Breast epithelium (tissue), 4 donors: Measurements from ENCODE around the gene FOXA1. TPM values are rescaled to one million over a fixed set of nuclear protein-coding genes. Genes with fewer than 3 reads are reported as not detected.
A peak's percentile ranks its signal among the peaks of the same experiment; 100 is the strongest.
"Not testable (repeated sequence)": the region's sequence is repeated elsewhere in the genome, so short reads cannot be mapped to it uniquely, and the experiment has no call there.

ENCODE experiments used
- DNase-seq, 2 donors: peaks; one replicate each; pipeline ENCODE4 v3.0.0-alpha.2; 2019; ENCODE audit warnings: low spot score in 2 of 2
- H3K27ac ChIP-seq, 2 donors: fragments of 200-600 bp; sonication (generic) in 1 of 2; one replicate each; pipeline ENCODE4 v1.5.1; 2016 to 2019; ENCODE audit warnings: mild to moderate bottlenecking in 1 of 2
- H3K27me3 ChIP-seq, 2 donors: fragments of 200-600 bp; sonication (generic) in 1 of 2; one replicate each; pipeline versions ENCODE4 v1.5.1 to v1.6.0; 2017 to 2019; ENCODE audit warnings: control low read depth in 1 of 2, mild to moderate bottlenecking in 1 of 2
- H3K36me3 ChIP-seq: fragments of 200-600 bp; one replicate; pipeline ENCODE4 v1.5.1; 2019
- H3K4me1 ChIP-seq, 2 donors: fragments of 200-600 bp; sonication (generic); one replicate each; pipeline ENCODE4 v1.5.1; 2016 to 2019; ENCODE audit warnings: control low read depth in 1 of 2
- H3K4me3 ChIP-seq, 3 donors: fragments of 200-600 bp; sonication (generic); 1 replicate in 2 of 3; 2 replicates in 1 of 3; pipeline ENCODE4 v1.5.1; 2016 to 2019; ENCODE audit warnings: mild to moderate bottlenecking in 3 of 3, moderate library complexity in 2 of 3
- H3K9me3 ChIP-seq, 2 donors: fragments of 200-600 bp; sonication (generic) in 1 of 2; one replicate each; pipeline ENCODE4 v1.5.1; 2016 to 2019; ENCODE audit warnings: control low read depth in 1 of 2
- CTCF ChIP-seq, 3 donors: fragments of 450-650 bp; IDR thresholded peaks; one replicate each; pipeline ENCODE4 v1.5.1; 2016 to 2017; ENCODE audit warnings: antibody characterized with exemption in 3 of 3, mild to moderate bottlenecking in 3 of 3, moderate library complexity in 3 of 3
- POLR2A ChIP-seq: fragments of 450-650 bp; IDR thresholded peaks from one replicate; pipeline ENCODE4 v1.6.1; 2016; ENCODE audit warnings: antibody characterized with exemption, mild to moderate bottlenecking, moderate library complexity
- POLR2AphosphoS5 ChIP-seq, 3 donors: sonication (generic); formaldehyde crosslinking; IDR thresholded peaks; one replicate each; pipeline ENCODE4 v1.6.1; 2017; ENCODE audit warnings: antibody characterized with exemption in 3 of 3
- intact Hi-C: fragments of 100-400 bp; cut with DNase I; formaldehyde crosslinking; loops from one replicate; pipeline ENCODE4 v1.15.1; 2023; ENCODE audit warnings: low total_unique reads
- total RNA-seq, 3 donors: library from RNA; depleted of rRNA; stranded (reverse); fragments of >200 nt; gene quantifications; one replicate each; pipeline ENCODE4 v1.1.0, GENCODE V29; 2016

The FOXA1 gene
- total RNA-seq, 3 donors from 2014 or later, result 0.32 to 80.6 (median 74.4) TPM

- Histone ChIP-seq H3K36me3 (no peaks in the 10 kb centered on the region), H3K27ac (peak overlapping the region; percentile 55 to 60), H3K4me3 (no peak overlapping the region), H3K4me1 (no peaks in the 10 kb centered on the region), H3K27me3 (no peaks in the 10 kb centered on the region), H3K9me3 (no peaks in the 10 kb centered on the region)
- peak in 1 of 3 donors; percentile 28 for TF ChIP-seq POLR2AphosphoS5 (IDR thresholded peaks at IDR 0.05)
- TF ChIP-seq POLR2A, result no peak
- DNase-seq, result no peak
- intact Hi-C loops, result no loop called here
These were observed 28.2 kb downstream of the FOXA1 start for GRCh38 chr14:37566811-37567371.

GRCh38 chr14:37565550-37565949 is 29.5 kb downstream of the FOXA1 start:
- intact Hi-C loops, result no loop called here
- no peak for TF ChIP-seq POLR2AphosphoS5 (IDR thresholded peaks at IDR 0.05)
- no peak for TF ChIP-seq CTCF (IDR thresholded peaks at IDR 0.05)
- no peak for TF ChIP-seq POLR2A

GRCh38 chr14:37563189-37563588 is 31.9 kb downstream of the FOXA1 start:
- Histone ChIP-seq H3K36me3 (no peaks in the 10 kb centered on the region), H3K4me3 (no peak overlapping the region), H3K27me3 (no peaks in the 10 kb centered on the region), H3K9me3 (no peaks in the 10 kb centered on the region), H3K27ac (no peak overlapping the region), H3K4me1 (no peaks in the 10 kb centered on the region)
- intact Hi-C loops, result no loop called here
- DNase-seq, result no peak
- TF ChIP-seq POLR2AphosphoS5 (IDR thresholded peaks at IDR 0.05) (no peak), CTCF (IDR thresholded peaks at IDR 0.05) (no peak), POLR2A (no peak)

More at GRCh38 chr14:37565550-37565949, 29.5 kb downstream of the FOXA1 start:
- Histone ChIP-seq H3K4me1 (no peaks in the 10 kb centered on the region), H3K9me3 (no peaks in the 10 kb centered on the region), H3K27ac (peak overlapping the region in 1 of 2 donors; percentile 30), H3K27me3 (no peaks in the 10 kb centered on the region), H3K36me3 (no peaks in the 10 kb centered on the region), H3K4me3 (no peak overlapping the region)
- no peak for DNase-seq

- intact Hi-C loops, result no loop called here
- TF ChIP-seq CTCF (IDR thresholded peaks at IDR 0.05), result no peak
- TF ChIP-seq POLR2A, result no peak
- no peak for TF ChIP-seq POLR2AphosphoS5 (IDR thresholded peaks at IDR 0.05)
- no peaks in the 10 kb centered on the region for H3K27me3 ChIP-seq
- no peak for DNase-seq
- no peaks in the 10 kb centered on the region for H3K4me1 ChIP-seq
- no peaks in the 10 kb centered on the region for H3K36me3 ChIP-seq
- H3K9me3 ChIP-seq, result no peaks in the 10 kb centered on the region
- no peak overlapping the region for H3K4me3 ChIP-seq
- no peak overlapping the region for H3K27ac ChIP-seq
These were observed 35.7 kb downstream of the FOXA1 start for GRCh38 chr14:37559386-37559785.

- no peak for DNase-seq
- no peak overlapping the region for H3K4me3 ChIP-seq
- no peak for TF ChIP-seq POLR2AphosphoS5 (IDR thresholded peaks at IDR 0.05)
- no peak for TF ChIP-seq POLR2A
- TF ChIP-seq CTCF (IDR thresholded peaks at IDR 0.05), result no peak
- H3K27me3 ChIP-seq, result no peaks in the 10 kb centered on the region
- no peak overlapping the region for H3K27ac ChIP-seq
- H3K9me3 ChIP-seq, result no peaks in the 10 kb centered on the region
- H3K4me1 ChIP-seq, result no peaks in the 10 kb centered on the region
- intact Hi-C loops, result no loop called here
- H3K36me3 ChIP-seq, result no peaks in the 10 kb centered on the region
These were observed 36.3 kb downstream of the FOXA1 start for GRCh38 chr14:37558740-37559139.

- H3K4me3 ChIP-seq, intact Hi-C loops, H3K36me3 ChIP-seq, H3K27me3 ChIP-seq, H3K4me1 ChIP-seq, H3K9me3 ChIP-seq, H3K27ac ChIP-seq, DNase-seq: not testable (repeated sequence)
These were observed 39.5 kb downstream of the FOXA1 start for GRCh38 chr14:37555596-37555995.
